Measurements from ENCODE around the gene ACTRT2.
A peak's percentile ranks its signal among the peaks of the same experiment; 100 is the strongest.

DNA sequence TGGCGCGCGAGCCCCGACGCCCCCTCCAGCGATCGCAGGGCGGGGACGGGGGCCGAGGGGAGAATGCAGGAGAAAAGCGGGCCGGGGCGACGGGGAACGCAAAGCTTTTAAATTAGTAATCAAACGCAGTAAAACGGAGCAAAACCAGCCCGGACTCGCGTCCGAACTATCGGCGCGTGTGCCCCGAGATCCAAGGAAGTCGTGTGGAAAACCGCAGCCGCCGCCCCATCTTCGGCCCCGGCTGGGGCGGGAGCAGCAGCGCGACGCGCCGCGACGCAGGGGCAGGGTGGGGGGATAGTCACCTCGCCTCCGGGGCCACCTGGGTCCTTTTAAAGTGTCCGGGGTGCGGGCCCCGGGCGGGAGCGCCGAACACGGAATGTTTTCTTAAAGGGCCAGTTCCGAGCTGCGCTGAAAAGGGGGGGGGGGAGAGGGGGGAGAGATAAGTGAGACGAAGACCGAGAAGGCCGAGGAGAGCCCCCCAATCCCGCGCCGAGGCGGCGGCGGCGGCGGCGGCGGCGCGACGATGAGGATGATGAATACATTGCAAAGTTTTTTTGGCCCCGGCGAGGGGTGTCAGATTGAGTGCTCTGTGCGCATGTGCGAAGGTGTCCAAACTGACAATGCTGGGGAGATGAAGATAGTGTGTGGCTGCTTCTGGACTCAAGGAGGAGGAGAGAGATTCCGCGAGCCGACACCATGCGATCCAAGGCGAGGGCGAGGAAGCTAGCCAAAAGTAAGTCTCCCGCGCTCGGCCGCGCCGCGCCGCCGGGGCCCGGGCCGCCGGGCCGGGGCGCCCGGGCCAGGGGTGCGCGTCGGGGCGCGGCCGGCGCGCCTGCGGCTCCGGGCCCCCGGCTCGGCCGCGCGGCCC is 47.5 kb downstream of the ACTRT2 start, which contains the start of gene PRDM16:
- TF ChIP-seq, protein P1, sequence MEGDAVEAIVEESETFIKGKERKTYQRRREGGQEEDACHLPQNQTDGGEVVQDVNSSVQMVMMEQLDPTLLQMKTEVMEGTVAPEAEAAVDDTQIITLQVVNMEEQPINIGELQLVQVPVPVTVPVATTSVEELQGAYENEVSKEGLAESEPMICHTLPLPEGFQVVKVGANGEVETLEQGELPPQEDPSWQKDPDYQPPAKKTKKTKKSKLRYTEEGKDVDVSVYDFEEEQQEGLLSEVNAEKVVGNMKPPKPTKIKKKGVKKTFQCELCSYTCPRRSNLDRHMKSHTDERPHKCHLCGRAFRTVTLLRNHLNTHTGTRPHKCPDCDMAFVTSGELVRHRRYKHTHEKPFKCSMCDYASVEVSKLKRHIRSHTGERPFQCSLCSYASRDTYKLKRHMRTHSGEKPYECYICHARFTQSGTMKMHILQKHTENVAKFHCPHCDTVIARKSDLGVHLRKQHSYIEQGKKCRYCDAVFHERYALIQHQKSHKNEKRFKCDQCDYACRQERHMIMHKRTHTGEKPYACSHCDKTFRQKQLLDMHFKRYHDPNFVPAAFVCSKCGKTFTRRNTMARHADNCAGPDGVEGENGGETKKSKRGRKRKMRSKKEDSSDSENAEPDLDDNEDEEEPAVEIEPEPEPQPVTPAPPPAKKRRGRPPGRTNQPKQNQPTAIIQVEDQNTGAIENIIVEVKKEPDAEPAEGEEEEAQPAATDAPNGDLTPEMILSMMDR (IDR thresholded peaks at IDR 0.05; ENCODE audit: poor library complexity): no peak
- TF ChIP-seq EZH2 (IDR thresholded peaks at IDR 0.05; ENCODE audit: borderline replicate concordance): peak; percentile 39

Data from hepatocyte (in vitro differentiated cells).